OCI-LY1 (cell line): ENCODE measurements around the gene SALL2.

Experiments
- H2AFZ ChIP-seq: fragments of 200-600 bp; sonication (generic), shearing (Covaris generic); 2 replicates; pipeline ENCODE4 v1.6.0; 2014; ENCODE audit warnings: antibody characterized with exemption, mild to moderate bottlenecking, low read length
- H3F3A ChIP-seq: fragments of 200-600 bp; sonication (generic), shearing (Covaris generic); 2 replicates; pipeline ENCODE4 v1.6.0; 2014; ENCODE audit warnings: mild to moderate bottlenecking, antibody characterized with exemption, low read length, moderate library complexity; ENCODE audit not compliant: insufficient read depth
- H3K27ac ChIP-seq: fragments of 200-600 bp; sonication (generic); 2 replicates; pipeline ENCODE4 v1.5.1; 2014; ENCODE audit warnings: low read length, mixed run types, mild to moderate bottlenecking, low read depth; ENCODE audit not compliant: poor library complexity, severe bottlenecking
- H3K27me3 ChIP-seq: fragments of 200-600 bp; sonication (generic); 2 replicates; pipeline ENCODE4 v1.6.0; 2014; ENCODE audit warnings: antibody characterized with exemption, mild to moderate bottlenecking, low read length, moderate library complexity; ENCODE audit not compliant: insufficient read depth
- H3K36me3 ChIP-seq: fragments of 200-600 bp; sonication (generic); 2 replicates; pipeline ENCODE4 v1.6.1; 2014; ENCODE audit warnings: mild to moderate bottlenecking, antibody characterized with exemption, low read length, moderate library complexity, mixed read lengths; ENCODE audit not compliant: insufficient read depth
- H3K4me1 ChIP-seq: fragments of 200-600 bp; sonication (generic); 2 replicates; pipeline ENCODE4 v1.5.1; 2014; ENCODE audit warnings: mild to moderate bottlenecking, low read length, moderate library complexity; ENCODE audit not compliant: insufficient read depth, severe bottlenecking
- H3K4me2 ChIP-seq: fragments of 200-600 bp; sonication (generic), shearing (Covaris generic); 2 replicates; pipeline ENCODE4 v1.6.1; 2014; ENCODE audit warnings: low read length
- H3K4me3 ChIP-seq: fragments of 200-600 bp; sonication (generic); 2 replicates; pipeline ENCODE4 v1.5.1; 2014; ENCODE audit warnings: low read length, low read depth, mild to moderate bottlenecking, mixed read lengths; ENCODE audit not compliant: poor library complexity, severe bottlenecking
- H3K79me2 ChIP-seq: fragments of 200-600 bp; shearing (Covaris generic); 2 replicates; pipeline ENCODE4 v1.6.1; 2016; ENCODE audit warnings: mixed run types, low read length, mixed read lengths; ENCODE audit not compliant: insufficient read depth
- H3K9ac ChIP-seq: fragments of 200-600 bp; sonication (generic), shearing (Covaris generic); 2 replicates; pipeline ENCODE4 v1.6.1; 2014; ENCODE audit warnings: mild to moderate bottlenecking, low read length, mixed read lengths
- H3K9me2 ChIP-seq: fragments of 200-600 bp; sonication (generic), shearing (Covaris generic); 2 replicates; pipeline ENCODE4 v1.6.1; 2014; ENCODE audit warnings: low read depth, mild to moderate bottlenecking, low read length, mixed read lengths
- H3K9me3 ChIP-seq: fragments of 200-600 bp; shearing (Covaris generic); 2 replicates; pipeline ENCODE4 v1.6.1; 2014; ENCODE audit warnings: low read length, mixed read lengths
- H4K20me1 ChIP-seq: fragments of 200-600 bp; sonication (generic), shearing (Covaris generic); 2 replicates; pipeline ENCODE4 v1.6.0; 2016; ENCODE audit warnings: mild to moderate bottlenecking, low read length; ENCODE audit not compliant: insufficient read depth
- EZH2 ChIP-seq: fragments of 200-600 bp; sonication (generic), shearing (Covaris generic); IDR thresholded peaks from 2 replicates; pipeline ENCODE4 v1.8.0; 2017; ENCODE audit warnings: borderline replicate concordance, mixed run types, mild to moderate bottlenecking, antibody characterized with exemption, low read length, moderate library complexity, mixed read lengths
- TF ChIP-seq, protein P1 (sequence below): fragments of 200-600 bp; sonication (generic), shearing (Covaris generic); IDR thresholded peaks from 2 replicates; pipeline ENCODE4 v1.5.1; 2017; ENCODE audit warnings: mild to moderate bottlenecking, antibody characterized with exemption, low read length, moderate library complexity, mixed read lengths

SALL2 gene

DNA sequence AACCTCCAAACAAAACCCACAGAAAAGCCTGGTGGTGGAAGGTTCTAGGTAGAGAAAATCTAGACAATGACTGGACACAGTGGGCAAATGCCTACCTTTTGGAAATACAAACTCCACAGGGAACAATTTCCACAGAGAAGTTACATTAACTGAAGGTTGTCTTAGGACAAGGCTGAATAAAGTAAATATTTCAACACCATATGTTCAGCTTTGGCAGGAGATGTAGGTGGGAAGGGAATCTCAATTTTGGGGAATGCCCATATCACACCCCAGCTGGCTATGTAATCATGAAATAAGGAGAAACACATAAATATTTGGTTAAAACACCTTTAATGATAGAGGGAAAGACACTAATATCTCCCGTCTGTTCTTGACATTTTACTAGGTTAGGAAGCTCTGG is 5.4 kb downstream of the SALL2 start:
- Histone ChIP-seq H3K79me2 (no peaks in the 10 kb centered on the region), H3K9me2 (no peaks in the 10 kb centered on the region), H3K4me1 (peaks cover 4% of the 10 kb centered on the region), H4K20me1 (no peaks in the 10 kb centered on the region), H3K36me3 (no peaks in the 10 kb centered on the region), H3K4me2 (no peak overlapping the region), H3K9me3 (no peaks in the 10 kb centered on the region), H2AFZ (no peak overlapping the region), H3K9ac (no peak overlapping the region), H3K27ac (no peak overlapping the region), H3K4me3 (no peak overlapping the region), H3F3A (no peaks in the 10 kb centered on the region), H3K27me3 (no peaks in the 10 kb centered on the region; the same call in 1 of the 2 replicates)
- TF ChIP-seq, protein P1, sequence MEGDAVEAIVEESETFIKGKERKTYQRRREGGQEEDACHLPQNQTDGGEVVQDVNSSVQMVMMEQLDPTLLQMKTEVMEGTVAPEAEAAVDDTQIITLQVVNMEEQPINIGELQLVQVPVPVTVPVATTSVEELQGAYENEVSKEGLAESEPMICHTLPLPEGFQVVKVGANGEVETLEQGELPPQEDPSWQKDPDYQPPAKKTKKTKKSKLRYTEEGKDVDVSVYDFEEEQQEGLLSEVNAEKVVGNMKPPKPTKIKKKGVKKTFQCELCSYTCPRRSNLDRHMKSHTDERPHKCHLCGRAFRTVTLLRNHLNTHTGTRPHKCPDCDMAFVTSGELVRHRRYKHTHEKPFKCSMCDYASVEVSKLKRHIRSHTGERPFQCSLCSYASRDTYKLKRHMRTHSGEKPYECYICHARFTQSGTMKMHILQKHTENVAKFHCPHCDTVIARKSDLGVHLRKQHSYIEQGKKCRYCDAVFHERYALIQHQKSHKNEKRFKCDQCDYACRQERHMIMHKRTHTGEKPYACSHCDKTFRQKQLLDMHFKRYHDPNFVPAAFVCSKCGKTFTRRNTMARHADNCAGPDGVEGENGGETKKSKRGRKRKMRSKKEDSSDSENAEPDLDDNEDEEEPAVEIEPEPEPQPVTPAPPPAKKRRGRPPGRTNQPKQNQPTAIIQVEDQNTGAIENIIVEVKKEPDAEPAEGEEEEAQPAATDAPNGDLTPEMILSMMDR: no peak
- no peak for TF ChIP-seq EZH2

DNA sequence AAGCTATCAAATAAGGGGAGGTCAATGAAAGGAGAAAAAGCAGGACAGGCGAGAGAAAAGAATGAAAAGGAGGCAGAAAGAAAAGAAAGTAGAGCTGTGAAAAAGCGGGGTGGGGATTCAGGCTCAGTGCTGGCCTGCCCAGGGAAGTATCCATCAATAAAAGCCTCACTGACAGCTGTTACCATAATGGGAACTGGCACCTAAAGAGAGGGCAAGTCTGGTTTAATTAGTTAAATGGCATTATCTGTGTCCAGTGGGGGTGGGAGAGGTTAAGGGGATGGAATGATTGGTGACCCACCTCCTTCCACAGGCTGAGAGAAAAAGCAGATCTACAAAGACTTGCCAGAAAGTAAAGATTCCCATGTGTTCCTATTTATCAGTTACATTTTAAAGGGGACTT is 7.4 kb downstream of the SALL2 start:
- no peaks in the 10 kb centered on the region for H3K9me2 ChIP-seq
- H3K27ac ChIP-seq: no peak overlapping the region
- TF ChIP-seq, protein P1: no peak
- no peak for TF ChIP-seq EZH2
- H2AFZ ChIP-seq: no peak overlapping the region
- H3K27me3 ChIP-seq: no peaks in the 10 kb centered on the region
- no peak overlapping the region for H3K4me2 ChIP-seq
- no peaks in the 10 kb centered on the region for H3K4me1 ChIP-seq
- no peaks in the 10 kb centered on the region for H3K9me3 ChIP-seq
- no peaks in the 10 kb centered on the region for H4K20me1 ChIP-seq
- no peaks in the 10 kb centered on the region for H3K79me2 ChIP-seq
- no peak overlapping the region for H3K9ac ChIP-seq
- H3F3A ChIP-seq: no peaks in the 10 kb centered on the region
- no peaks in the 10 kb centered on the region for H3K36me3 ChIP-seq
- H3K4me3 ChIP-seq: no peak overlapping the region

DNA sequence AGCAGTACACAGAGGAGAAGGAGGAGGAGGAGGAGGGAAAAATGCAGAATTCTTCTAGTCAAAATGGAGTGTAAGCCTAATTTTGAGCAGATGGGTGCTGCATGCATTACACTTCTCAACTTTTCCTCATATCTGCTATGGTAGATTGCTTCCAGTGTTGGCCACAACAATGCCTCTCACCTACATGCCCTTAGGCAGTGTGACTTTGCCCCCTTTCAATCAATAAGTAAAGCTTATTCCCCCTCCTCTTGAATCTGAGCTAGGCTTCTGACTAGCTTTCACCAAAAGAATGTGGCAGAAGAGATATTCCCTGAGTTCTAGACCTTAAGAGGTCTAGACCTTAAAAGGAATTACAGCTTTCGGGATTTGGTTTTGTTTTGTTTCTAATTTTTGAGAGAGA is 11.8 kb downstream of the SALL2 start:
- Histone ChIP-seq H3K4me3 (no peak overlapping the region), H3K9me2 (no peaks in the 10 kb centered on the region), H2AFZ (no peak overlapping the region), H3K27ac (no peak overlapping the region), H3K9me3 (no peaks in the 10 kb centered on the region), H4K20me1 (no peaks in the 10 kb centered on the region), H3K79me2 (peaks cover 17% of the 10 kb centered on the region), H3K4me1 (peaks cover 17% of the 10 kb centered on the region), H3K4me2 (no peak overlapping the region), H3F3A (no peaks in the 10 kb centered on the region), H3K36me3 (0 out of 2 replicates have a peak, but pooled peaks cover 2% of the 10 kb centered on the region), H3K9ac (no peak overlapping the region), H3K27me3 (no peaks in the 10 kb centered on the region)
- TF ChIP-seq, protein P1: no peak
- TF ChIP-seq EZH2: no peak
